SK-N-MC (cell line): ENCODE data around the gene SNX24.

Experiments
- EZH2 ChIP-seq: fragments of 200-600 bp; sonication (generic); IDR thresholded peaks from one replicate; pipeline ENCODE4 v1.6.1; 2017; ENCODE audit warnings: antibody characterized with exemption
- POLR2AphosphoS5 ChIP-seq: IDR thresholded peaks from 2 replicates; pipeline ENCODE4 v1.6.1; 2012; ENCODE audit warnings: mild to moderate bottlenecking, low read depth, low read length, borderline replicate concordance

- TF ChIP-seq POLR2AphosphoS5 = no peak
- TF ChIP-seq EZH2 = no peak
Observed at GRCh38 chr5:122897283-122897602, 51.8 kb downstream of the SNX24 start.
